HCT116 (cell line): ENCODE results near the gene FBXW8. TPM values are rescaled to one million over a fixed set of nuclear protein-coding genes. Genes with fewer than 3 reads are reported as not detected.

Source experiments
- ATAC-seq: fragments of 200-7000 bp; cut with Tn5 transposase; 2 replicates; pipeline ENCODE4 v1.9.1; 2020; ENCODE audit warnings: mild to moderate bottlenecking, moderate library complexity
- BruUV-seq: library from RNA; stranded (reverse); fragments of 400-500 nt; replicated peaks from 2 replicates; lab custom pipeline; 2021; lab: Mats Ljungman, UMichigan
- CTCF ChIA-PET: fragments of 300-600 bp; sonication (Branson Sonifier 250); formaldehyde crosslinking; loops from one replicate; lab custom pipeline; 2021; ENCODE audit warnings: antibody characterized with exemption; lab: Charles Lee
- POLR2A ChIA-PET: fragments of 300-600, 350-600 bp; sonication (Branson Sonifier 250); formaldehyde crosslinking; loops from one replicate; lab custom pipeline; 2021; ENCODE audit warnings: antibody characterized with exemption; lab: Charles Lee
- RAD21 ChIA-PET, 2 experiments: fragments of 300-600 bp; sonication (Branson Sonifier 250); formaldehyde crosslinking; loops; one replicate each; lab custom pipeline; 2023; ENCODE audit warnings: low total read pairs in 2 of 2; ENCODE audit not compliant: uncharacterized antibody in 2 of 2, unreplicated experiment in 2 of 2, low non-redundant PET in 1 of 2; lab: Charles Lee
- DNase-seq: peaks from one replicate; pipeline ENCODE4 v3.0.0-alpha.2; 2010; ENCODE audit warnings: low read depth, low spot score
- H2AFZ ChIP-seq: fragments of 200-600 bp; shearing (Covaris generic), sonication (generic); 2 replicates; pipeline ENCODE4 v1.6.1; 2017; ENCODE audit warnings: low read depth, mixed run types, mixed read lengths, antibody characterized with exemption, low read length; ENCODE audit not compliant: poor library complexity, severe bottlenecking
- H3K27ac ChIP-seq: 2 replicates; pipeline ENCODE4 v1.5.1; 2012; ENCODE audit warnings: low read depth, low read length
- H3K27me3 ChIP-seq: fragments of 200-600 bp; sonication (generic); 2 replicates; pipeline ENCODE4 v1.6.1; 2016; ENCODE audit warnings: mixed run types, low read length, mixed read lengths; ENCODE audit not compliant: insufficient read depth
- H3K36me3 ChIP-seq, 2 experiments: fragments of 200-500 bp in 1 of 2; fragments of 200-600 bp in 1 of 2; sonication (Bioruptor generic) in 1 of 2; sonication (generic) in 1 of 2; 2 replicates each; pipeline versions ENCODE4 v1.5.1 to v1.6.1; 2014 to 2016; ENCODE audit warnings: low read length in 2 of 2, inconsistent platforms in 1 of 2, mixed read lengths in 1 of 2, mixed run types in 1 of 2; ENCODE audit not compliant: insufficient read depth in 2 of 2, control insufficient read depth in 1 of 2
- H3K4me1 ChIP-seq, 2 experiments: fragments of 200-600 bp in 1 of 2; sonication (generic) in 1 of 2; 2 replicates each; pipeline versions ENCODE4 v1.5.1 to v1.6.1; 2012 to 2017; ENCODE audit warnings: low read length in 2 of 2, inconsistent platforms in 1 of 2, mild to moderate bottlenecking in 1 of 2, mixed read lengths in 1 of 2, mixed run types in 1 of 2, moderate library complexity in 1 of 2; ENCODE audit not compliant: insufficient read depth in 2 of 2, control insufficient read depth in 1 of 2
- H3K4me2 ChIP-seq: fragments of 200-600 bp; sonication (generic); 2 replicates; pipeline ENCODE4 v1.6.1; 2017; ENCODE audit warnings: mixed run types, low read length, mixed read lengths
- H3K4me3 ChIP-seq, 2 experiments: fragments of 200-600 bp in 1 of 2; sonication (generic) in 1 of 2; replicated peaks in 1 of 2; 2 replicates each; pipeline ENCODE4 v1.5.1; 2011 to 2016; ENCODE audit warnings: low read length in 2 of 2, control low read depth in 1 of 2, low read depth in 1 of 2, mild to moderate bottlenecking in 1 of 2, mixed read lengths in 1 of 2, mixed run types in 1 of 2
- H3K79me2 ChIP-seq: fragments of 200-600 bp; sonication (generic); 2 replicates; pipeline ENCODE4 v1.6.1; 2017; ENCODE audit warnings: mild to moderate bottlenecking, mixed run types, low read length, moderate library complexity, mixed read lengths; ENCODE audit not compliant: insufficient read depth
- H3K9ac ChIP-seq: fragments of 200-600 bp; sonication (generic); 2 replicates; pipeline ENCODE4 v1.6.1; 2016; ENCODE audit warnings: low read length, mixed read lengths
- H3K9me2 ChIP-seq: fragments of 200-600 bp; sonication (generic), shearing (Covaris generic); 2 replicates; pipeline ENCODE4 v1.6.1; 2017; ENCODE audit warnings: mixed run types, mild to moderate bottlenecking, moderate library complexity; ENCODE audit not compliant: insufficient read depth
- H3K9me3 ChIP-seq, 2 experiments: fragments of 200-500 bp in 1 of 2; fragments of 200-600 bp in 1 of 2; sonication (Bioruptor generic) in 1 of 2; sonication (generic) in 1 of 2; 2 replicates each; pipeline ENCODE4 v1.6.1; 2014 to 2017; ENCODE audit warnings: low read length in 2 of 2, mixed read lengths in 2 of 2, inconsistent platforms in 1 of 2, low read depth in 1 of 2, mild to moderate bottlenecking in 1 of 2, mixed run types in 1 of 2, moderate library complexity in 1 of 2; ENCODE audit not compliant: control insufficient read depth in 1 of 2, insufficient read depth in 1 of 2
- H4K20me1 ChIP-seq: fragments of 200-600 bp; sonication (generic), shearing (Covaris generic); 2 replicates; pipeline ENCODE4 v1.6.1; 2017; ENCODE audit warnings: mixed run types, mild to moderate bottlenecking, moderate library complexity; ENCODE audit not compliant: insufficient read depth
- CBX3 ChIP-seq: IDR thresholded peaks from 2 replicates; pipeline ENCODE4 v1.6.1; 2012; ENCODE audit warnings: low read depth
- CEBPB ChIP-seq: IDR thresholded peaks from 2 replicates; pipeline ENCODE4 v1.6.1; 2012; ENCODE audit warnings: low read depth
- CTCF ChIP-seq, 3 experiments: fragments of 200-600 bp in 1 of 3; sonication (generic) in 1 of 3; IDR thresholded peaks in 2 of 3; conservative IDR thresholded peaks in 1 of 3; 2 replicates each; pipeline ENCODE4 v1.5.1; 2012 to 2017; ENCODE audit warnings: low read depth in 2 of 3, low read length in 2 of 3, antibody characterized with exemption in 1 of 3, borderline replicate concordance in 1 of 3, control low read depth in 1 of 3, mild to moderate bottlenecking in 1 of 3, mixed read lengths in 1 of 3, mixed run types in 1 of 3, moderate library complexity in 1 of 3; ENCODE audit not compliant: insufficient read depth in 1 of 3
- EGR1 ChIP-seq: IDR thresholded peaks from 2 replicates; pipeline ENCODE4 v1.6.1; 2012; ENCODE audit warnings: low read depth
- EZH2phosphoT487 ChIP-seq: fragments of 200-600 bp; IDR thresholded peaks from 2 replicates; pipeline ENCODE4 v1.6.1; 2018; ENCODE audit warnings: antibody characterized with exemption, borderline replicate concordance
- FOSL1 ChIP-seq: IDR thresholded peaks from 2 replicates; pipeline ENCODE4 v1.6.1; 2012; ENCODE audit warnings: low read depth
- JUND ChIP-seq: IDR thresholded peaks from 2 replicates; pipeline ENCODE4 v1.6.1; 2012
- POLR2A ChIP-seq: IDR thresholded peaks from 2 replicates; pipeline ENCODE4 v1.7.0; 2011; ENCODE audit warnings: borderline replicate concordance; ENCODE audit not compliant: insufficient read depth, insufficient read length; ENCODE audit errors: extremely low read depth
- POLR2AphosphoS5 ChIP-seq: IDR thresholded peaks from 2 replicates; pipeline ENCODE4 v1.6.1; 2011; ENCODE audit warnings: mild to moderate bottlenecking, low read depth, low read length, moderate library complexity
- RAD21 ChIP-seq: IDR thresholded peaks from 2 replicates; pipeline ENCODE4 v1.6.1; 2012; ENCODE audit warnings: low read depth, mild to moderate bottlenecking
- REST ChIP-seq: IDR thresholded peaks from 2 replicates; pipeline ENCODE4 v1.6.1; 2012; ENCODE audit warnings: low read depth
- SRF ChIP-seq: IDR thresholded peaks from 2 replicates; pipeline ENCODE4 v1.6.1; 2012; ENCODE audit warnings: low read depth
- TCF7L2 ChIP-seq: IDR thresholded peaks from 2 replicates; pipeline ENCODE4 v1.7.0; 2011; ENCODE audit warnings: borderline replicate concordance, inconsistent platforms; ENCODE audit not compliant: insufficient read depth, insufficient read length; ENCODE audit errors: extremely low read depth
- ZBTB33 ChIP-seq: IDR thresholded peaks from 2 replicates; pipeline ENCODE4 v1.6.1; 2011; ENCODE audit warnings: mild to moderate bottlenecking, low read length, moderate library complexity; ENCODE audit not compliant: insufficient replicate concordance; ENCODE audit errors: extremely low read depth
- ZNF274 ChIP-seq: fragments of 200-500 bp; sonication (Bioruptor generic); IDR thresholded peaks from 2 replicates; pipeline ENCODE4 v1.6.1; 2014; ENCODE audit warnings: mild to moderate bottlenecking, low read depth, low read length, inconsistent platforms
- intact Hi-C: fragments of 100-400 bp; cut with micrococcal nuclease; formaldehyde crosslinking; loops from 2 replicates; pipeline ENCODE4 v1.10.0; 2022
- total RNA-seq: library from RNA; stranded (reverse); gene quantifications from one replicate; pipeline ENCODE4 v1.2.1, GENCODE V29; 2021; ENCODE audit not compliant: unreplicated experiment

FBXW8 gene
- total RNA-seq, 1 experiment from 2014 or later, result 14.6 TPM

- TF ChIP-seq SRF (no peak), RAD21 (no peak), FOSL1 (no peak), CTCF (IDR thresholded peaks at IDR 0.05 in 2 of 3, conservative IDR thresholded peaks at IDR 0.05 in 1 of 3; ENCODE audit: borderline replicate concordance in 1 of 3, insufficient read depth in 1 of 3, low read depth in 2 of 3, low read length in 2 of 3) (no peak), ZNF274 (no peak), JUND (no peak), EZH2phosphoT487 (no peak), CBX3 (no peak), REST (no peak), CEBPB (no peak), POLR2A (no peak), POLR2AphosphoS5 (no peak), ZBTB33 (no peak), TCF7L2 (no peak), EGR1 (no peak)
- TF ChIP-seq, all 23 proteins: peak for 0
- no peak for DNase-seq
- Histone ChIP-seq H3K9me3 (no peaks in the 10 kb centered on the region), H2AFZ (no peak overlapping the region), H3K4me1 (no peaks in the 10 kb centered on the region), H3K4me2 (no peak overlapping the region), H3K79me2 (no peaks in the 10 kb centered on the region), H3K27me3 (no peaks in the 10 kb centered on the region), H3K9ac (no peak overlapping the region), H3K4me3 (no peak overlapping the region), H3K36me3 (0 out of 4 replicates have a peak, but pooled peaks cover 3 to 8% of the 10 kb centered on the region in 2 experiments), H3K27ac (no peak overlapping the region), H3K9me2 (no peaks in the 10 kb centered on the region), H4K20me1 (no peaks in the 10 kb centered on the region)
- POLR2A ChIA-PET, result no interaction called here
- intact Hi-C loops, result no loop called here
- BruUV-seq, result no TSS peak
- no peak for ATAC-seq
- RAD21 ChIA-PET, result no interaction called here
- CTCF ChIA-PET, result no interaction called here
These were observed 100.1 kb downstream of the FBXW8 start for GRCh38 chr12:117010693-117011451.
